K562 (cell line): ENCODE measurements around the gene SLC48A1. TPM values are rescaled to one million over a fixed set of nuclear protein-coding genes. Genes with fewer than 3 reads are reported as not detected.

Source experiments
- CEBPG ChIP-seq, 3 experiments: fragments of 200-800 bp in 1 of 3; sonication (Bioruptor generic) in 1 of 3; sonication (generic) in 1 of 3; formaldehyde crosslinking in 1 of 3; IDR thresholded peaks in 2 of 3; conservative IDR thresholded peaks in 1 of 3; 2 replicates each; pipeline versions ENCODE4 v1.6.1 to v1.8.0; 2016 to 2022; ENCODE audit warnings: missing compliant biosample characterization in 2 of 3, missing genetic modification characterization in 2 of 3, mild to moderate bottlenecking in 1 of 3, missing genetic modification reagents in 1 of 3
- EP300 ChIP-seq: IDR thresholded peaks from 2 replicates; pipeline ENCODE4 v1.6.1; 2012; ENCODE audit warnings: low read length, improper control_type of control experiment
- ERF ChIP-seq: fragments of 450-650 bp; formaldehyde crosslinking; IDR thresholded peaks from 2 replicates; pipeline ENCODE4 v1.4.0; 2020; ENCODE audit warnings: mild to moderate bottlenecking, mixed read lengths
- NELFE ChIP-seq: IDR thresholded peaks from 2 replicates; pipeline ENCODE4 v1.6.1; 2011; ENCODE audit warnings: mild to moderate bottlenecking; ENCODE audit not compliant: insufficient read depth, insufficient read length
- NRF1 ChIP-seq, 2 experiments: fragments of 450-650 bp; IDR thresholded peaks in 1 of 2; conservative IDR thresholded peaks in 1 of 2; 2 replicates each; pipeline ENCODE4 v1.6.1; 2014; ENCODE audit warnings: mild to moderate bottlenecking in 2 of 2
- SAFB ChIP-seq: fragments of 200-400 bp; formaldehyde crosslinking; IDR thresholded peaks from 2 replicates; pipeline ENCODE4 v1.6.1; 2017; ENCODE audit warnings: low read depth, low read length, borderline replicate concordance
- SREBF1 ChIP-seq: fragments of 150-350 bp; IDR thresholded peaks from 2 replicates; pipeline ENCODE4 v1.6.1; 2014; ENCODE audit warnings: antibody characterized with exemption, low read depth, low read length, borderline replicate concordance
- TCF7L2 ChIP-seq: fragments of 150-350 bp; IDR thresholded peaks from 2 replicates; pipeline ENCODE4 v1.6.1; 2016; ENCODE audit warnings: low read depth, mild to moderate bottlenecking, low read length, moderate library complexity
- THRAP3 ChIP-seq: fragments of 450-650 bp; IDR thresholded peaks from 2 replicates; pipeline ENCODE4 v1.6.1; 2016; ENCODE audit warnings: mild to moderate bottlenecking, inconsistent platforms, borderline replicate concordance
- ZNF445 ChIP-seq: fragments of 250-450 bp; sonication (Bioruptor Pico); IDR thresholded peaks from 2 replicates; pipeline ENCODE4 v1.4.0; 2020; ENCODE audit warnings: low read depth, mild to moderate bottlenecking, moderate library complexity
- polyA plus RNA-seq, 8 experiments: library from polyadenylated mRNA; depleted of rRNA in 4 of 8; stranded (reverse) in 5 of 8; unstranded in 3 of 8; fragments of >200 nt; fragmentation: Nextera tagmentation in 2 of 8; fragmentation: Illumina TruSeq in 1 of 8; extraction: Ambion mirVana in 2 of 8; extraction: Trizol in 1 of 8; gene quantifications; 2 replicates each; pipeline versions ENCODE4 v1.2.1 to v1.2.3, GENCODE V29; 2011 to 2014; ENCODE audit warnings: inconsistent platforms in 1 of 8, missing spikeins in 1 of 8
- total RNA-seq, 7 experiments: library from RNA; depleted of rRNA in 6 of 7; stranded (reverse); fragments of >200 nt in 6 of 7; fragmentation: Illumina TruSeq in 2 of 7; extraction: Trizol in 2 of 7; gene quantifications; 2 replicates each; pipeline versions ENCODE4 v1.2.1 to v1.2.3, GENCODE V29; 2011 to 2021; ENCODE audit warnings: low replicate concordance in 1 of 7
- TF ChIP-seq, protein P1 (sequence below): sonication (generic); formaldehyde crosslinking; IDR thresholded peaks from 2 replicates; pipeline ENCODE4 v1.5.0; 2020; ENCODE audit warnings: missing genetic modification reagents
- TF ChIP-seq, protein P2 (sequence below): fragments of 450-650 bp; IDR thresholded peaks from 2 replicates; pipeline ENCODE4 v1.7.1; 2018; ENCODE audit warnings: mild to moderate bottlenecking, low read depth; ENCODE audit not compliant: partially characterized antibody
- TF ChIP-seq, protein P3 (sequence below): fragments of 450-650 bp; IDR thresholded peaks from 2 replicates; pipeline ENCODE4 v1.6.1; 2016

Gene SLC48A1
- total and polyA plus RNA-seq, 9 of the 15 experiments (the other 6 are each of a cell fraction or from before 2014, with no cell fraction given) = 10.7 to 37.5 (median 18.7) TPM

DNA sequence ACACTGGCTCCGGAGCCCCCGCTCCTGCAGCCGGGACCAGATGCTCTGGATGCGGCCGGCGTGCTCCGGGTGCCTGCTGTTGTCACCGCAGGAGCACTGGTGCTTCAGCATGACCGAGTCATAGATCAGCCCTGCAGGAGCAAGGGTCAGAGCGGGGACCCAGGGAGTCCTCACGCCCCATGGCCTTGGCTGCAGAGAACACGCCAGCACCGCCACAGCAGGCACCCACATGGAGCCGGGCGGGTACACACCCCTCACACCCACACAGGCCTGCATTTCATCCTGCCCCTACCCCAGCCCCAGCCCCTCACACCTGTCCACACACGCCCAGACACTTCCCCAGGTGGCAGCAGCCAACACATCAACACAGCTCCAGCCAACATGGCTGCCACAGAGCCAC lies 18.8 kb downstream of the SLC48A1 start (continued):
- TF ChIP-seq, protein P1, sequence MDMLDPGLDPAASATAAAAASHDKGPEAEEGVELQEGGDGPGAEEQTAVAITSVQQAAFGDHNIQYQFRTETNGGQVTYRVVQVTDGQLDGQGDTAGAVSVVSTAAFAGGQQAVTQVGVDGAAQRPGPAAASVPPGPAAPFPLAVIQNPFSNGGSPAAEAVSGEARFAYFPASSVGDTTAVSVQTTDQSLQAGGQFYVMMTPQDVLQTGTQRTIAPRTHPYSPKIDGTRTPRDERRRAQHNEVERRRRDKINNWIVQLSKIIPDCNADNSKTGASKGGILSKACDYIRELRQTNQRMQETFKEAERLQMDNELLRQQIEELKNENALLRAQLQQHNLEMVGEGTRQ = no peak
- TF ChIP-seq, protein P2, sequence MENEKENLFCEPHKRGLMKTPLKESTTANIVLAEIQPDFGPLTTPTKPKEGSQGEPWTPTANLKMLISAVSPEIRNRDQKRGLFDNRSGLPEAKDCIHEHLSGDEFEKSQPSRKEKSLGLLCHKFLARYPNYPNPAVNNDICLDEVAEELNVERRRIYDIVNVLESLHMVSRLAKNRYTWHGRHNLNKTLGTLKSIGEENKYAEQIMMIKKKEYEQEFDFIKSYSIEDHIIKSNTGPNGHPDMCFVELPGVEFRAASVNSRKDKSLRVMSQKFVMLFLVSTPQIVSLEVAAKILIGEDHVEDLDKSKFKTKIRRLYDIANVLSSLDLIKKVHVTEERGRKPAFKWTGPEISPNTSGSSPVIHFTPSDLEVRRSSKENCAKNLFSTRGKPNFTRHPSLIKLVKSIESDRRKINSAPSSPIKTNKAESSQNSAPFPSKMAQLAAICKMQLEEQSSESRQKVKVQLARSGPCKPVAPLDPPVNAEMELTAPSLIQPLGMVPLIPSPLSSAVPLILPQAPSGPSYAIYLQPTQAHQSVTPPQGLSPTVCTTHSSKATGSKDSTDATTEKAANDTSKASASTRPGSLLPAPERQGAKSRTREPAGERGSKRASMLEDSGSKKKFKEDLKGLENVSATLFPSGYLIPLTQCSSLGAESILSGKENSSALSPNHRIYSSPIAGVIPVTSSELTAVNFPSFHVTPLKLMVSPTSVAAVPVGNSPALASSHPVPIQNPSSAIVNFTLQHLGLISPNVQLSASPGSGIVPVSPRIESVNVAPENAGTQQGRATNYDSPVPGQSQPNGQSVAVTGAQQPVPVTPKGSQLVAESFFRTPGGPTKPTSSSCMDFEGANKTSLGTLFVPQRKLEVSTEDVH = no peak
- no peak for TF ChIP-seq NELFE
- TF ChIP-seq THRAP3 = no peak
- TF ChIP-seq CEBPG (CRISPR knock-in tag; IDR thresholded peaks at IDR 0.05) = no peak
- no peak for TF ChIP-seq CEBPG (tag; conservative IDR thresholded peaks at IDR 0.05 in 1 of 2, IDR thresholded peaks at IDR 0.05 in 1 of 2)
- no peak for TF ChIP-seq NRF1 (conservative IDR thresholded peaks at IDR 0.05 in 1 of 2, IDR thresholded peaks at IDR 0.05 in 1 of 2)
- TF ChIP-seq ERF (CRISPR knock-in tag) = no peak
- TF ChIP-seq SREBF1 = no peak
- TF ChIP-seq TCF7L2 = no peak
- no peak for TF ChIP-seq EP300
- no peak for TF ChIP-seq SAFB
- TF ChIP-seq ZNF445 (CRISPR knock-in tag) = no peak
- TF ChIP-seq, protein P3, sequence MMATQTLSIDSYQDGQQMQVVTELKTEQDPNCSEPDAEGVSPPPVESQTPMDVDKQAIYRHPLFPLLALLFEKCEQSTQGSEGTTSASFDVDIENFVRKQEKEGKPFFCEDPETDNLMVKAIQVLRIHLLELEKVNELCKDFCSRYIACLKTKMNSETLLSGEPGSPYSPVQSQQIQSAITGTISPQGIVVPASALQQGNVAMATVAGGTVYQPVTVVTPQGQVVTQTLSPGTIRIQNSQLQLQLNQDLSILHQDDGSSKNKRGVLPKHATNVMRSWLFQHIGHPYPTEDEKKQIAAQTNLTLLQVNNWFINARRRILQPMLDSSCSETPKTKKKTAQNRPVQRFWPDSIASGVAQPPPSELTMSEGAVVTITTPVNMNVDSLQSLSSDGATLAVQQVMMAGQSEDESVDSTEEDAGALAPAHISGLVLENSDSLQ = no peak
